IMR-90 (cell line): ENCODE data around the gene SLC37A4. TPM values are rescaled to one million over a fixed set of nuclear protein-coding genes. Genes with fewer than 3 reads are reported as not detected.
"Not testable (repeated sequence)": the region's sequence is repeated elsewhere in the genome, so short reads cannot be mapped to it uniquely, and the experiment has no call there.

Source experiments
- ATAC-seq: fragments of 200-7000 bp; cut with Tn5 transposase; 2 replicates; pipeline ENCODE4 v1.9.1; 2020; ENCODE audit warnings: low read depth, mild to moderate bottlenecking, moderate library complexity
- BruUV-seq: library from RNA; stranded (reverse); fragments of 400-500 nt; replicated peaks from 2 replicates; lab custom pipeline; 2021; lab: Mats Ljungman, UMichigan
- CTCF ChIA-PET: fragments of 300-600 bp; formaldehyde crosslinking; extraction: SDS; loops from one replicate; lab custom pipeline; 2021; ENCODE audit warnings: antibody characterized with exemption; lab: Yijun Ruan, JAX
- POLR2A ChIA-PET: fragments of 300-600 bp; sonication (Branson Sonifier 250); formaldehyde crosslinking; loops from one replicate; lab custom pipeline; 2022; ENCODE audit warnings: antibody characterized with exemption; ENCODE audit not compliant: unreplicated experiment; lab: Charles Lee
- DNase-seq: peaks from one replicate; pipeline ENCODE4 v3.0.0; 2013
- H2AFZ ChIP-seq: replicated peaks from 2 replicates; pipeline ENCODE3; 2013; ENCODE audit warnings: low read length, mild to moderate bottlenecking; ENCODE audit not compliant: poor library complexity
- H2AK5ac ChIP-seq: 2 replicates; pipeline ENCODE4 v1.6.1; 2013; ENCODE audit warnings: low read depth, low read length, inconsistent platforms
- H2AK9ac ChIP-seq: replicated peaks from 2 replicates; pipeline ENCODE3; 2013; ENCODE audit warnings: mild to moderate bottlenecking, low read depth, low read length, moderate library complexity; ENCODE audit not compliant: poor library complexity
- H2BK120ac ChIP-seq: 2 replicates; pipeline ENCODE4 v1.6.1; 2013; ENCODE audit warnings: low read depth, low read length, inconsistent platforms
- H2BK15ac ChIP-seq: 3 replicates; pipeline ENCODE4 v1.6.1; 2013; ENCODE audit warnings: low read depth, low read length, inconsistent platforms
- H2BK20ac ChIP-seq: 2 replicates; pipeline ENCODE4 v1.6.1; 2013; ENCODE audit warnings: low read depth, mild to moderate bottlenecking, inconsistent platforms, low read length, moderate library complexity
- H2BK5ac ChIP-seq: 2 replicates; pipeline ENCODE4 v1.6.1; 2013; ENCODE audit warnings: mild to moderate bottlenecking, low read depth, low read length, inconsistent platforms; ENCODE audit not compliant: poor library complexity, severe bottlenecking
- H3K14ac ChIP-seq: replicated peaks from 2 replicates; pipeline ENCODE4 v1.6.1; 2013; ENCODE audit warnings: low read depth, low read length, inconsistent platforms
- H3K18ac ChIP-seq: 2 replicates; pipeline ENCODE4 v1.6.1; 2013; ENCODE audit warnings: low read depth, low read length, control low read depth
- H3K23ac ChIP-seq: 2 replicates; pipeline ENCODE4 v1.6.1; 2013; ENCODE audit warnings: low read depth, low read length, inconsistent platforms
- H3K27ac ChIP-seq: 2 replicates; pipeline ENCODE4 v1.5.1; 2013; ENCODE audit warnings: mild to moderate bottlenecking, control low read depth, low read length; ENCODE audit not compliant: insufficient read depth
- H3K27me3 ChIP-seq: 2 replicates; pipeline ENCODE4 v1.6.1; 2013; ENCODE audit warnings: low read length; ENCODE audit not compliant: control insufficient read depth, insufficient read depth
- H3K36me3 ChIP-seq: 2 replicates; pipeline ENCODE4 v1.6.1; 2013; ENCODE audit warnings: low read length, mixed read lengths; ENCODE audit not compliant: control insufficient read depth, insufficient read depth
- H3K4ac ChIP-seq: 2 replicates; pipeline ENCODE4 v1.6.1; 2013; ENCODE audit warnings: low read depth, low read length, inconsistent platforms
- H3K4me1 ChIP-seq: 2 replicates; pipeline ENCODE4 v1.6.1; 2013; ENCODE audit warnings: low read length, mixed read lengths; ENCODE audit not compliant: control insufficient read depth, insufficient read depth
- H3K4me2 ChIP-seq: 2 replicates; pipeline ENCODE4 v1.6.1; 2013; ENCODE audit warnings: low read depth, mild to moderate bottlenecking, control low read depth, low read length, moderate library complexity
- H3K4me3 ChIP-seq: 2 replicates; pipeline ENCODE4 v1.5.1; 2013; ENCODE audit warnings: low read depth, mild to moderate bottlenecking, control low read depth, low read length, moderate library complexity; ENCODE audit not compliant: insufficient read depth
- H3K56ac ChIP-seq: 2 replicates; pipeline ENCODE4 v1.6.1; 2013; ENCODE audit warnings: low read length, inconsistent platforms; ENCODE audit not compliant: insufficient read depth; ENCODE audit errors: extremely low read depth
- H3K79me1 ChIP-seq, 2 experiments: 2 replicates each; pipeline ENCODE4 v1.6.1; 2013; ENCODE audit warnings: low read length in 2 of 2, inconsistent platforms in 1 of 2, low read depth in 1 of 2
- H3K9ac ChIP-seq: 2 replicates; pipeline ENCODE4 v1.6.1; 2013; ENCODE audit warnings: low read depth, low read length, control low read depth
- H3K9me1 ChIP-seq: 2 replicates; pipeline ENCODE4 v1.6.1; 2013; ENCODE audit warnings: low read length, inconsistent platforms; ENCODE audit not compliant: insufficient read depth
- H3K9me3 ChIP-seq: 2 replicates; pipeline ENCODE4 v1.6.1; 2013; ENCODE audit warnings: low read length; ENCODE audit not compliant: control insufficient read depth, insufficient read depth
- H4K20me1 ChIP-seq: 2 replicates; pipeline ENCODE4 v1.6.1; 2013; ENCODE audit warnings: low read length, inconsistent platforms; ENCODE audit not compliant: insufficient read depth
- H4K5ac ChIP-seq: 2 replicates; pipeline ENCODE4 v1.6.1; 2013; ENCODE audit warnings: mild to moderate bottlenecking, low read depth, low read length, control low read depth
- H4K8ac ChIP-seq, 2 experiments: 2 replicates each; pipeline ENCODE4 v1.6.1; 2013; ENCODE audit warnings: low read depth in 2 of 2, low read length in 2 of 2, control low read depth in 1 of 2, inconsistent platforms in 1 of 2
- H4K91ac ChIP-seq: 2 replicates; pipeline ENCODE4 v1.6.1; 2013; ENCODE audit warnings: low read depth, low read length, inconsistent platforms; ENCODE audit not compliant: insufficient read depth
- WGBS, 2 experiments: methylation state at CpG; one replicate each; pipeline versions ENCODE4 v1.1.5 to v1.1.7; 2013; ENCODE audit warnings: missing lambda C conversion rate in 2 of 2; ENCODE audit not compliant: insufficient read length in 1 of 2; ENCODE audit errors: extremely low coverage in 2 of 2; 5-methylcytosine and 5-hydroxymethylcytosine counted together
- dilution Hi-C: fragments of 300-500 bp; cut with HindIII; formaldehyde crosslinking; loops from one replicate; pipeline ENCODE4 v1.14.3; 2018; ENCODE audit warnings: low sequenced_read_pairs; ENCODE audit not compliant: unreplicated experiment
- in situ Hi-C: fragments of 300-500 bp; cut with MboI; formaldehyde crosslinking; loops from 3 replicates; pipeline ENCODE4 v1.14.3; 2019; ENCODE audit warnings: low sequenced_read_pairs, inconsistent platforms, mixed read lengths
- intact Hi-C: fragments of 100-400 bp; cut with micrococcal nuclease; formaldehyde crosslinking; loops from 2 replicates; pipeline ENCODE4 v1.10.0; 2022
- polyA plus RNA-seq, 3 experiments: library from polyadenylated mRNA; depleted of rRNA; stranded (reverse); fragments of >200 nt; gene quantifications; 2 replicates each; pipeline ENCODE4 v1.2.3, GENCODE V29; 2012; ENCODE audit warnings: low replicate concordance in 1 of 3
- total RNA-seq: library from RNA; depleted of rRNA; stranded (reverse); fragments of >200 nt; gene quantifications from 2 replicates; pipeline ENCODE4 v1.2.3, GENCODE V29; 2012

Gene SLC37A4
- total and polyA plus RNA-seq, 2 of the 4 experiments (the other 2 are of a cell fraction): 7.5 to 14.3 TPM

- CTCF ChIA-PET, H3K79me1 ChIP-seq, H2BK15ac ChIP-seq, H4K20me1 ChIP-seq, dilution Hi-C loops, H3K4ac ChIP-seq, intact Hi-C loops, H4K5ac ChIP-seq, H2AK5ac ChIP-seq, H3K9me1 ChIP-seq, H3K4me2 ChIP-seq, H2BK120ac ChIP-seq, H2BK5ac ChIP-seq, H3K14ac ChIP-seq, H3K56ac ChIP-seq, H3K27ac ChIP-seq, BruUV-seq, H3K27me3 ChIP-seq, H2AFZ ChIP-seq, in situ Hi-C loops, ATAC-seq, H3K4me1 ChIP-seq, H3K9ac ChIP-seq, POLR2A ChIA-PET, H3K23ac ChIP-seq, H3K18ac ChIP-seq, H3K9me3 ChIP-seq, H2AK9ac ChIP-seq, H4K91ac ChIP-seq, H3K4me3 ChIP-seq, DNase-seq, H4K8ac ChIP-seq, H2BK20ac ChIP-seq, H3K36me3 ChIP-seq: not testable (repeated sequence)
- no CpG with 5 or more reads among the region's 11 CpGs for WGBS, 2 experiments
Observed at GRCh38 chr11:119039471-119039870, 8.8 kb upstream of the SLC37A4 start.
